ENCODE measurements around the gene C1orf226.

DNA sequence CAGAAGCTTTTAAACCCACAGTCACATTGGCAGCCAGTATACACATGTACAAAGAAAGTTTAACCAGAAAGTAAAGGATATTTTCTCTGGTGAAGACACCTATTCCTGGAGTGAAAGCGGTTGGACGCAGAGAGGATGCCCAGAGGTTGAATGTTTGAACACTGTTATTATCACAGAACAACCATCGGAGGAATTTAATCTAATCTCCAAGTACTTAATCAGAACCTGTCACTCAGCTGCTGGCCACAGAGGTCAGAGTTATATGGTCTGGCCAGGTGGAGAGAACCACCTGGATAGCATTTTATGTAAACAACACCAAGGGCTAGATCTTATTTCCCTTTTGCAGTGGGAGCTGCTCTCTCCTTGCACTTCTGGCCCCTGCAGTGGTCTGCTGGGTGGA is 34.2 kb upstream of the C1orf226 start:
- TF ChIP-seq ARNTL (CRISPR knock-in tag; IDR thresholded peaks at IDR 0.05; ENCODE audit: borderline replicate concordance, low read depth) (no peak), RARB (CRISPR knock-in tag; IDR thresholded peaks at IDR 0.05) (no peak), ZFP30 (CRISPR knock-in tag; IDR thresholded peaks at IDR 0.05) (no peak), ZFP3 (CRISPR knock-in tag; IDR thresholded peaks at IDR 0.05) (no peak), ZNF70 (CRISPR knock-in tag; IDR thresholded peaks at IDR 0.05) (no peak), TOX (CRISPR knock-in tag; IDR thresholded peaks at IDR 0.05; ENCODE audit: borderline replicate concordance) (no peak), CSDC2 (CRISPR knock-in tag; IDR thresholded peaks at IDR 0.05) (no peak)
- TF ChIP-seq, protein P1, sequence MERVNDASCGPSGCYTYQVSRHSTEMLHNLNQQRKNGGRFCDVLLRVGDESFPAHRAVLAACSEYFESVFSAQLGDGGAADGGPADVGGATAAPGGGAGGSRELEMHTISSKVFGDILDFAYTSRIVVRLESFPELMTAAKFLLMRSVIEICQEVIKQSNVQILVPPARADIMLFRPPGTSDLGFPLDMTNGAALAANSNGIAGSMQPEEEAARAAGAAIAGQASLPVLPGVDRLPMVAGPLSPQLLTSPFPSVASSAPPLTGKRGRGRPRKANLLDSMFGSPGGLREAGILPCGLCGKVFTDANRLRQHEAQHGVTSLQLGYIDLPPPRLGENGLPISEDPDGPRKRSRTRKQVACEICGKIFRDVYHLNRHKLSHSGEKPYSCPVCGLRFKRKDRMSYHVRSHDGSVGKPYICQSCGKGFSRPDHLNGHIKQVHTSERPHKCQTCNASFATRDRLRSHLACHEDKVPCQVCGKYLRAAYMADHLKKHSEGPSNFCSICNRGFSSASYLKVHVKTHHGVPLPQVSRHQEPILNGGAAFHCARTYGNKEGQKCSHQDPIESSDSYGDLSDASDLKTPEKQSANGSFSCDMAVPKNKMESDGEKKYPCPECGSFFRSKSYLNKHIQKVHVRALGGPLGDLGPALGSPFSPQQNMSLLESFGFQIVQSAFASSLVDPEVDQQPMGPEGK (CRISPR knock-in tag; IDR thresholded peaks at IDR 0.05; ENCODE audit: borderline replicate concordance), result no peak
- TF ChIP-seq, protein P2, sequence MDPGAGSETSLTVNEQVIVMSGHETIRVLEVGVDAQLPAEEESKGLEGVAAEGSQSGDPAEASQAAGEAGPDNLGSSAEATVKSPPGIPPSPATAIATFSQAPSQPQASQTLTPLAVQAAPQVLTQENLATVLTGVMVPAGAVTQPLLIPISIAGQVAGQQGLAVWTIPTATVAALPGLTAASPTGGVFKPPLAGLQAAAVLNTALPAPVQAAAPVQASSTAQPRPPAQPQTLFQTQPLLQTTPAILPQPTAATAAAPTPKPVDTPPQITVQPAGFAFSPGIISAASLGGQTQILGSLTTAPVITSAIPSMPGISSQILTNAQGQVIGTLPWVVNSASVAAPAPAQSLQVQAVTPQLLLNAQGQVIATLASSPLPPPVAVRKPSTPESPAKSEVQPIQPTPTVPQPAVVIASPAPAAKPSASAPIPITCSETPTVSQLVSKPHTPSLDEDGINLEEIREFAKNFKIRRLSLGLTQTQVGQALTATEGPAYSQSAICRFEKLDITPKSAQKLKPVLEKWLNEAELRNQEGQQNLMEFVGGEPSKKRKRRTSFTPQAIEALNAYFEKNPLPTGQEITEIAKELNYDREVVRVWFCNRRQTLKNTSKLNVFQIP (CRISPR knock-in tag; IDR thresholded peaks at IDR 0.05; ENCODE audit: borderline replicate concordance, low read depth), result no peak

Measured in SK-N-SH treated with all-trans-retinoic acid at 6 μM for 48 hours (cell line).